HL-60 (cell line): Measurements from ENCODE around the gene ST6GALNAC1.
A peak's percentile ranks its signal among the peaks of the same experiment; 100 is the strongest.

Experiments used
- DNase-seq, 2 experiments: peaks; one replicate each; pipeline ENCODE4 v3.0.0-alpha.2; 2010 to 2020; ENCODE audit warnings: low read depth in 1 of 2, low spot score in 1 of 2
- H3K27ac ChIP-seq: fragments of 250-450 bp; sonication (Bioruptor Pico); replicated peaks from 2 replicates; pipeline ENCODE4 v1.5.1; 2020; ENCODE audit warnings: mild to moderate bottlenecking, moderate library complexity
- H3K27me3 ChIP-seq: fragments of 250-450 bp; sonication (Bioruptor Pico); 2 replicates; pipeline ENCODE4 v1.5.1; 2021; ENCODE audit warnings: mild to moderate bottlenecking, moderate library complexity; ENCODE audit not compliant: insufficient read depth, poor library complexity, severe bottlenecking
- H3K4me3 ChIP-seq: replicated peaks from 2 replicates; pipeline ENCODE4 v1.5.1; 2011; ENCODE audit warnings: mild to moderate bottlenecking, control low read depth, low read length; ENCODE audit not compliant: insufficient read depth
- GABPA ChIP-seq: IDR thresholded peaks from 2 replicates; pipeline ENCODE4 v1.6.1; 2012; ENCODE audit warnings: low read depth
- POLR2AphosphoS5 ChIP-seq: IDR thresholded peaks from 2 replicates; pipeline ENCODE4 v1.6.1; 2012; ENCODE audit warnings: low read depth
- SPI1 ChIP-seq: IDR thresholded peaks from 2 replicates; pipeline ENCODE4 v1.6.1; 2012; ENCODE audit warnings: low read depth, mild to moderate bottlenecking, borderline replicate concordance
- TF ChIP-seq, protein P1 (sequence below): IDR thresholded peaks from 2 replicates; pipeline ENCODE4 v1.6.1; 2012; ENCODE audit warnings: low read depth; ENCODE audit not compliant: insufficient replicate concordance
- TF ChIP-seq, protein P2 (sequence below): IDR thresholded peaks from one replicate; pipeline ENCODE4 v1.5.1; 2011; ENCODE audit warnings: low read length, control low read depth, inconsistent platforms; ENCODE audit not compliant: insufficient read depth

Gene ST6GALNAC1

GRCh38 chr17:76631821-76632565 lies 11.6 kb downstream of the ST6GALNAC1 start:
- Histone ChIP-seq H3K27ac (no peak overlapping the region), H3K4me3 (no peak overlapping the region), H3K27me3 (no peaks in the 10 kb centered on the region)
- no peak for DNase-seq
- TF ChIP-seq SPI1: no peak
- TF ChIP-seq, protein P1, sequence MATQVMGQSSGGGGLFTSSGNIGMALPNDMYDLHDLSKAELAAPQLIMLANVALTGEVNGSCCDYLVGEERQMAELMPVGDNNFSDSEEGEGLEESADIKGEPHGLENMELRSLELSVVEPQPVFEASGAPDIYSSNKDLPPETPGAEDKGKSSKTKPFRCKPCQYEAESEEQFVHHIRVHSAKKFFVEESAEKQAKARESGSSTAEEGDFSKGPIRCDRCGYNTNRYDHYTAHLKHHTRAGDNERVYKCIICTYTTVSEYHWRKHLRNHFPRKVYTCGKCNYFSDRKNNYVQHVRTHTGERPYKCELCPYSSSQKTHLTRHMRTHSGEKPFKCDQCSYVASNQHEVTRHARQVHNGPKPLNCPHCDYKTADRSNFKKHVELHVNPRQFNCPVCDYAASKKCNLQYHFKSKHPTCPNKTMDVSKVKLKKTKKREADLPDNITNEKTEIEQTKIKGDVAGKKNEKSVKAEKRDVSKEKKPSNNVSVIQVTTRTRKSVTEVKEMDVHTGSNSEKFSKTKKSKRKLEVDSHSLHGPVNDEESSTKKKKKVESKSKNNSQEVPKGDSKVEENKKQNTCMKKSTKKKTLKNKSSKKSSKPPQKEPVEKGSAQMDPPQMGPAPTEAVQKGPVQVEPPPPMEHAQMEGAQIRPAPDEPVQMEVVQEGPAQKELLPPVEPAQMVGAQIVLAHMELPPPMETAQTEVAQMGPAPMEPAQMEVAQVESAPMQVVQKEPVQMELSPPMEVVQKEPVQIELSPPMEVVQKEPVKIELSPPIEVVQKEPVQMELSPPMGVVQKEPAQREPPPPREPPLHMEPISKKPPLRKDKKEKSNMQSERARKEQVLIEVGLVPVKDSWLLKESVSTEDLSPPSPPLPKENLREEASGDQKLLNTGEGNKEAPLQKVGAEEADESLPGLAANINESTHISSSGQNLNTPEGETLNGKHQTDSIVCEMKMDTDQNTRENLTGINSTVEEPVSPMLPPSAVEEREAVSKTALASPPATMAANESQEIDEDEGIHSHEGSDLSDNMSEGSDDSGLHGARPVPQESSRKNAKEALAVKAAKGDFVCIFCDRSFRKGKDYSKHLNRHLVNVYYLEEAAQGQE: no peak
- TF ChIP-seq POLR2AphosphoS5: no peak
- TF ChIP-seq GABPA: no peak
- TF ChIP-seq, protein P2, sequence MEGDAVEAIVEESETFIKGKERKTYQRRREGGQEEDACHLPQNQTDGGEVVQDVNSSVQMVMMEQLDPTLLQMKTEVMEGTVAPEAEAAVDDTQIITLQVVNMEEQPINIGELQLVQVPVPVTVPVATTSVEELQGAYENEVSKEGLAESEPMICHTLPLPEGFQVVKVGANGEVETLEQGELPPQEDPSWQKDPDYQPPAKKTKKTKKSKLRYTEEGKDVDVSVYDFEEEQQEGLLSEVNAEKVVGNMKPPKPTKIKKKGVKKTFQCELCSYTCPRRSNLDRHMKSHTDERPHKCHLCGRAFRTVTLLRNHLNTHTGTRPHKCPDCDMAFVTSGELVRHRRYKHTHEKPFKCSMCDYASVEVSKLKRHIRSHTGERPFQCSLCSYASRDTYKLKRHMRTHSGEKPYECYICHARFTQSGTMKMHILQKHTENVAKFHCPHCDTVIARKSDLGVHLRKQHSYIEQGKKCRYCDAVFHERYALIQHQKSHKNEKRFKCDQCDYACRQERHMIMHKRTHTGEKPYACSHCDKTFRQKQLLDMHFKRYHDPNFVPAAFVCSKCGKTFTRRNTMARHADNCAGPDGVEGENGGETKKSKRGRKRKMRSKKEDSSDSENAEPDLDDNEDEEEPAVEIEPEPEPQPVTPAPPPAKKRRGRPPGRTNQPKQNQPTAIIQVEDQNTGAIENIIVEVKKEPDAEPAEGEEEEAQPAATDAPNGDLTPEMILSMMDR: no peak

- DNase-seq: no peak
- Histone ChIP-seq H3K27me3 (no peaks in the 10 kb centered on the region), H3K4me3 (no peak overlapping the region), H3K27ac (no peak overlapping the region)
- TF ChIP-seq GABPA (no peak), POLR2AphosphoS5 (no peak), SPI1 (no peak)
- TF ChIP-seq, protein P1: no peak
- TF ChIP-seq, protein P2: no peak
These were observed 13.4 kb downstream of the ST6GALNAC1 start for GRCh38 chr17:76630151-76630550.

GRCh38 chr17:76627510-76627909 lies 16.0 kb downstream of the ST6GALNAC1 start:
- Histone ChIP-seq H3K27ac (no peak overlapping the region), H3K4me3 (no peak overlapping the region), H3K27me3 (no peaks in the 10 kb centered on the region)
- TF ChIP-seq SPI1 (no peak), GABPA (no peak)
- DNase-seq: no peak

- H3K27ac ChIP-seq: no peak overlapping the region
- no peaks in the 10 kb centered on the region for H3K27me3 ChIP-seq
- peak in 1 of 2 experiments; percentile 33 for DNase-seq
- H3K4me3 ChIP-seq: no peak overlapping the region
- no peak for TF ChIP-seq POLR2AphosphoS5
- TF ChIP-seq GABPA: no peak
- TF ChIP-seq, protein P2: no peak
- TF ChIP-seq, protein P1: no peak
- no peak for TF ChIP-seq SPI1
These were observed 17.1 kb downstream of the ST6GALNAC1 start for GRCh38 chr17:76626442-76626841.
